ENCODE measurements around the gene MACROD2. TPM values are rescaled to one million over a fixed set of nuclear protein-coding genes. Genes with fewer than 3 reads are reported as not detected.
A peak's percentile ranks its signal among the peaks of the same experiment; 100 is the strongest.

Gene MACROD2
- total RNA-seq, 1 experiment from 2014 or later, result 1.6 TPM

DNA sequence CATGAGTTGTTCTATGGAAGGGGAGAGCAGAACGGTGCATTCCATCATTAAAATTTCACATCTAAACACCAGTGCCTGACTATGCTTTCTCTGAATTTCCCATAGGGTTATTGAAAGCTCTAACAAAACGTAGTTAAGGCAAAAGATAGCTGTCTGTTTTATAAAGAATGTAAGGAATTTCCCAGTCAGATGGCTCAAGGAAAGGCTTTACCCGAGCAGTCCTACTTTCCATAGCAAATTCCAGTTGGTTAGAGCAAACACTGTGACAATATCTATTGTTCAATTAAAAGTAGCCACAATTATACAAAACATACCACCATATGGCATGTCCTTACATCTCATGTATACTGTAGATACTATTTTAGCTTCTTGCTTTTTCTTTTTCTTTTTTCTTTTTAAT is 1401.6 kb downstream of the MACROD2 start:
- no peak overlapping the region for H3K4me2 ChIP-seq (ENCODE audit: insufficient read depth, insufficient read length, low read length)
- H3K36me3 Mint-ChIP-seq (ENCODE audit: insufficient read depth in 1 of 3, low read depth in 3 of 3), result no peaks in the 10 kb centered on the region; a peak in 1 of 7 replicates
- no peak overlapping the region for H2AK5ac ChIP-seq (ENCODE audit: insufficient read length, low read length)
- WGBS (ENCODE audit: extremely low coverage, insufficient read length, low lambda C conversion rate), result no CpG with 5 or more reads among the region's 3 CpGs
- no peak overlapping the region for H2BK120ac ChIP-seq (ENCODE audit: low read depth, low read length, poor library complexity, severe bottlenecking)
- H3K4me3 Mint-ChIP-seq, result no peak overlapping the region
- H3K27ac ChIP-seq (ENCODE audit: insufficient read length, low read depth, low read length), result no peak overlapping the region
- TF ChIP-seq CTCF (conservative IDR thresholded peaks at IDR 0.05), result no peak
- no peak overlapping the region for H2BK20ac ChIP-seq (ENCODE audit: low read depth, low read length, poor library complexity, severe bottlenecking)
- no peak overlapping the region for H3T11ph ChIP-seq (ENCODE audit: low read length)
- H3K4me1 Mint-ChIP-seq, result peaks cover 3 to 4% of the 10 kb centered on the region in 2 experiments; a peak in 2 of 4 replicates
- no peaks in the 10 kb centered on the region for H3K79me1 ChIP-seq (ENCODE audit: insufficient read depth, low read depth, low read length, poor library complexity, severe bottlenecking)
- H2AFZ ChIP-seq (ENCODE audit: low read length), result peak overlapping the region; percentile 16
- no peaks in the 10 kb centered on the region for H4K20me1 ChIP-seq (ENCODE audit: control insufficient read depth, insufficient read depth, insufficient read length)
- no peak overlapping the region for H4K5ac ChIP-seq (ENCODE audit: insufficient read length, low read depth, low read length)
- H3K18ac ChIP-seq (ENCODE audit: insufficient read length, low read depth, low read length), result no peak overlapping the region
- no peak overlapping the region for H3K27ac Mint-ChIP-seq
- H2BK15ac ChIP-seq (ENCODE audit: low read depth, low read length), result no peak overlapping the region
- no peak overlapping the region for H3K14ac ChIP-seq (ENCODE audit: insufficient read depth, low read length)
- H3K79me2 ChIP-seq (ENCODE audit: insufficient read depth, low read length), result no peaks in the 10 kb centered on the region
- no peaks in the 10 kb centered on the region for H3K27me3 ChIP-seq (ENCODE audit: insufficient read depth, low read length)
- H4K8ac ChIP-seq (replicated peaks; ENCODE audit: insufficient read length, low read depth, low read length), result no peak overlapping the region
- H2BK5ac ChIP-seq (ENCODE audit: insufficient read length, low read length), result no peak overlapping the region
- H3K27me3 Mint-ChIP-seq (ENCODE audit: low read depth), result no peaks in the 10 kb centered on the region
- peaks cover 2% of the 10 kb centered on the region; the same call in 1 of the 2 replicates for H3K4me1 ChIP-seq (ENCODE audit: insufficient read depth, low read length)
- H3K9me3 ChIP-seq (ENCODE audit: control insufficient read depth, low read depth, low read length), result no peaks in the 10 kb centered on the region
- H3K56ac ChIP-seq (ENCODE audit: insufficient read length, low read depth, low read length), result no peak overlapping the region
- no peak overlapping the region for H4K91ac ChIP-seq (ENCODE audit: insufficient read length, low read depth, low read length)
- peaks cover 0 to 2% of the 10 kb centered on the region in 2 experiments; a peak in 2 of 5 replicates for H3K9me3 Mint-ChIP-seq
- no peak overlapping the region for H3K9ac ChIP-seq (ENCODE audit: extremely low read depth, insufficient read length, low read length)
- H3K4ac ChIP-seq (ENCODE audit: low read depth, low read length), result no peak overlapping the region
- DNase-seq, result no peak
- no peaks in the 10 kb centered on the region for H3K23me2 ChIP-seq (ENCODE audit: insufficient read length, low read depth, low read length, poor library complexity, severe bottlenecking)
- H2BK12ac ChIP-seq (ENCODE audit: insufficient read length, low read depth, low read length), result no peak overlapping the region
- H3K23ac ChIP-seq (ENCODE audit: insufficient read length, low read depth, low read length), result no peak overlapping the region

Data from H9 (cell line).